HG03045 (cell line): ENCODE measurements around the gene TBCD.
"Not testable (repeated sequence)": the region's sequence is repeated elsewhere in the genome, so short reads cannot be mapped to it uniquely, and the experiment has no call there.

ENCODE experiments used
- ATAC-seq: cut with Tn5 transposase; IDR thresholded peaks from one replicate; pipeline ENCODE4 v1.9.1; 2021; ENCODE audit warnings: mild to moderate bottlenecking, moderate library complexity; ENCODE audit not compliant: unreplicated experiment

Gene TBCD

DNA sequence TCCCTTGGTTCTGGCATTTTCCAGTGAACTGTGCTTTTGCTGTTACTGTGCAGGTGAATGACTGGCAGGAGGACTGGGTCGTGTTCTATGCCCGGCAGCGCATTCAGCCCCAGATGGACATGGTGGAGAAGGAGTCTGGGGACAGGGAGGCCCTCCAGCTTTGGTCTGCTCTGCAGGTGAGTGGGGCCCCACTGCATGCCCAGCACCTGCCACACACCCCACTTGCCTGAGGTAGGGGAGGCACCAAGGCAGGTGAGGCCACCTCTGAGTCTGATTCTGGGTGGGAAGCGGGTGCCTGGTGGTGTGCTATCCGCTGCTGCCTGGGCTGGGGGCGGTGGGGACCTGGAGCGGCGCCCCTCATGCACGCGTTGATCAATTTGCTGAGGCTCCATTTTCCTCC is 25.4 kb upstream of the TBCD start:
- no peak for ATAC-seq

DNA sequence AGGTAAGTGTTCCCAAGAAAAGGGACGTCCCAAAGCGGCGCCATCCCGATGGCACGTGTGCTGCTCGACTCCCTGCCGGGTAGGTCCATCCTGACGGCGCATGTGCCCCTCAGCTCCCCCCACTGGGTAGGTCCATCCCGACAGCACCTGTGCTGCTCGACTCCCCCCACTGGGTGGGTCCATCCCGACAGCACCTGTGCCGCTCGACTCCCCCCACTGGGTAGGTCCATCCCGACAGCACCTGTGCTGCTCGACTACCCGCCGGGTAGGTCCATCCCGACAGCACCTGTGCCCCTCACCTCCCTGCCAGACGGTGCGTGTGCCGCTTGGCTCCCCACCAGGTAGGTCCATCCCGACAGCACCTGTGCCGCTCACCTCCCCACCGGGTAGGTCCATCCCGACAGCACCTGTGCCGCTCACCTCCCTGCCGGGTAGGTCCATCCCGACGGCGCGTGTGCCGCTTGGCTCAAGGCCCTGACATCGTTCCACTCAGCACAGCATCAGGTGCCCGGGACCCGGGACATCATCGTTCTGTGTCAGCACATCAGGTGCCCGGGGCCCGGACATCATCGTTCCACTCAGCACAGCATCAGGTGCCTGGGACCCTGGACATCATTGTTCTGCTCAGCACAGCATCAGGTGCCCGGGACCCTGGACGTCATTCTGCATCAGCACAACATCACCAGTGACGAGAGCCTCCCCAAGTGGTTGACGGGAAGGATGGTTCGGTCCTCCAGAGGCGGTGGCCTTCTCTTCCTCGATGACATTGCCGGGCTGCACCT is 22.2 kb upstream of the TBCD start:
- ATAC-seq: no peak

DNA sequence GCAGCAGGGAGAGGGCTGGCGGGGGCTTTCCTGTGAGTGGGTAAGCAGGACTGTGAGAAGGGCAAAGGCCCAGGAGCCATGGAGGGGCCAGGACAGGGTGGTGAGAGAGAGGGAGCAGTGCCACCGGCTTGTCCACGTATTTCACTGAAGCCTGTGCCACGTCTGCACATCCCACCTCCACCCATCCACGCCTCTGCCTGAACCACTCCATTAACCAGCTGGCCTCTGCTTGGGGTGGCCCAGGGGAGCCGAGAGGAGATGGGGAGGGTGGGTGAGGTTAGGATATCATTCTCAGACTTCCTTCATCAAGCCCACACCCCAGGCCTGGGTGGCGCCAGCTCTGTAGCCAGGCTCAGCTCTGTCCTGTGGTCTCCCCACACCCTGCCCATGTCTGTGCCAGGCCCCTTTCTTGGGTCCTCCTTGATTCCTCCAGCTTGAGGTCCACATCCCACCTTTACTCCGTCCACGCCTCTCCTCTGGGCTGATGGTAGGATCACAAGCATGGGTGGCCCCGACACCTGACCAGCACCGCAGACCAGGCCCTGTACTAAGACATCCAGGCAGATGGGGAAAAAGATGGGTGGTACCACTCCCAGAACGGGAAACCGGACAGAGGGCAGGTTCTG is 19.6 kb upstream of the TBCD start:
- no peak for ATAC-seq

DNA sequence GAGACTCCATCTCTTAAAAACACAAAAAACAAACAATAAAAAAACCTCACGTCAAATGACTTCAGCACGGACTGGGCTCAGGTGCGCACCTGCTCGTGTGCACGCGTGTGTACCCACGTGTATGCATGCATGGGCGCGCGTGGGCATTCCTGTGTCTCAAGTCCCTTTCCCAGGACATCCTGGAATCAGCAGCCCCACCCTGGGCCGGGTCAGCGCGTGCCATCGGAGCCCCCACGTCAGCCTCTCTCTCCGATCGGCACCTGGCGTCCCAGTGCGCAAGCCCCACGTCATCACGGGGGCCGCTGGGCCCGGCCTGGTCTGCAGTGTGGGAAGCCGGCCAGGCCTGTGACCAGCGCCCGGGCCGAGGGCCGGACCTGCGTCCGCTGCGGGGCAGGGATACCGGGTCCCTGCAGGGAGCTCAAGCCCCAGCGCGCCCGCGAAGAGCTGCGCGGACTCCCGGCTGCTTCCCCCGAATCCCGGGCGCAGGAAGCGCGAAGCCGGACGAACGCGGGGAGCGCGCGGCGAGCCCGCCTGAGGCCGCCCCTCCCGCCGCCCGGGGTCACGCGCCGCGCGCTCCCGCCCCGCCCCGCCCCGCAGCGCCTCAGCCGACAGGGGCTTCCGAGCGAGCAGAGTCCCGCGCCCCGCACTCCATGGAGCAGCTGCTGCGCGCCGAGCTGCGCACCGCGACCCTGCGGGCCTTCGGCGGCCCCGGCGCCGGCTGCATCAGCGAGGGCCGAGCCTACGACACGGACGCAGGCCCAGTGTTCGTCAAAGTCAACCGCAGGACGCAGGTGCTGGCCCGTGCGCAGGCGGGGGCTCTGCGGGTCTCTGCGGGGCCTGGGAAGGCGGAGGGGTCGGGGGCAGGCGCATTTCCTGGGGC is 16.6 kb upstream of the TBCD start, which contains the start of gene FN3K:
TSS of gene FN3K (plus strand) at position 629 of the 880 bp plus-strand sequence. CDS start at position 651, 22 bp downstream.
- ATAC-seq: no peak

DNA sequence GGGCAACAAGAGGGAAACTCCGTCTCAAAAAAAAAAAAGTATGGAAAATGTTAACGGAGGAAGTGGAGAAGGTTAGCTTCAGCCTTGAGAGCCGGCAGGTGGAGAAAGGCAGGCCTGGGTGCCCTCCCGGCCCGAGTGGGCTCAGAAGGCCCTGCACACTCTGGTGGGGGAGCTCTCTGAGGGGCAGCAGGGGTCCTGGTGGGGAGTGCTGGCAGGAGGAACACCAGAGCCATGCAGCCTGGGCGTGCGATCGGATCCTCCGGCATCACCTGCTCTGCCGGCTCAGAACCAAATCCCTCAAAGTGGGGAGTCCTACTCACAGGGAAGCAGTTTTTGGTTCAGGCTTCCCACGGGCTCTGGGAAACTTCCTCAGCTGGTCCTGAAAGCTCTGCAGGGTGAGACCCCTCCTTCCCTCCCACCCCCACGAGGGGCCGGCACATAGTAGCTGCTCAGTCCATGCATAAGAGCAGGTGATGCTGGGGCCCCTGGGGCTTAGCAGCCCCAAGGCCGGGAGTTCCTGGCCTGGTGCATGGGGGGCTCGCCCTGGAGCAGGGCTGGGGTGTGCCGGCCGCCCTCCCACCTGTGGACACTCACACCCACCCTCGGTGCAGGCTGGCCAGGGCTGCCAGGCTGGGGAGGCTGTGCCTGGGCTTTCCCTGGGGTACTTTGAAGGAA is 15.2 kb upstream of the TBCD start:
- no peak for ATAC-seq

DNA sequence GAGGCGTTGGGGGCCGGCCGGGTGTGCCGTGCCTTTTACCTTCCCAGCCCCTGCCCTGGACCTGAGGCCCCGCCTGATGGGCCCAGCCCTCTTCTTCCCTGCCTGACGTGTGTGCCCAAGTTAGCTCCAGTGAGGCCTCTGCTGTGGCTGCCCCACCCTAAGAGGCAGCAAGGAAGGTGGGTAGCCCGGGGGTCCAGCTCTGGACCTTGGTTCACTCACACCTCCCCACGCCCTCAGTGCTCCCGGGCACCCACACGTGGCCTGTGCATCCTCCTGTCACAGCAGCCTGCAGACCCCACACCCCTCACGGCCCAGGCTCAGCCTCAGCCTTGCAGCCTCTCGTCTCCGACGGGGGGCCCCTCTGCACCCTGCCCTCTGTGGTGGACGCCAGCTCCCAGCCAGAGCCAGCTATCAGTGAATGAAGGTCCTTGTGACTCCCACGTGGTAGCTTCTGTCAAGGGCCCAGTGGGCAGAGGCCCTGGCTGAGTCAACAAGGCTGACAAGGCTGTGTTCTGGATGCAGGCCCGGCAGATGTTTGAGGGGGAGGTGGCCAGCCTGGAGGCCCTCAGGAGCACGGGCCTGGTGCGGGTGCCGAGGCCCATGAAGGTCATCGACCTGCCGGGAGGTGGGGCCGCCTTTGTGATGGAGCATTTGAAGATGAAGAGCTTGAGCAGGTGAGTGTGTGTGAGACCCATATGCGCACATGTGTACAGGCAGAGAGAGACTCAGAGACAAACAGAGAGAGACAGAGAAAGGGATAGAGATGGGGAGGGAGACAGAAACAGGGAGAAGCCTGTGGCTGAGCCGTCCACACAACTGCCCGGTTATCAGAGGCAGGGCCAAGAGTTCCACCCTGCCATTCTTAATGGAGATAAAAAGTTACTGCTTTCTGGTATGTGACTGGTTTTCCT is 13.6 kb upstream of the TBCD start:
- ATAC-seq: no peak

DNA sequence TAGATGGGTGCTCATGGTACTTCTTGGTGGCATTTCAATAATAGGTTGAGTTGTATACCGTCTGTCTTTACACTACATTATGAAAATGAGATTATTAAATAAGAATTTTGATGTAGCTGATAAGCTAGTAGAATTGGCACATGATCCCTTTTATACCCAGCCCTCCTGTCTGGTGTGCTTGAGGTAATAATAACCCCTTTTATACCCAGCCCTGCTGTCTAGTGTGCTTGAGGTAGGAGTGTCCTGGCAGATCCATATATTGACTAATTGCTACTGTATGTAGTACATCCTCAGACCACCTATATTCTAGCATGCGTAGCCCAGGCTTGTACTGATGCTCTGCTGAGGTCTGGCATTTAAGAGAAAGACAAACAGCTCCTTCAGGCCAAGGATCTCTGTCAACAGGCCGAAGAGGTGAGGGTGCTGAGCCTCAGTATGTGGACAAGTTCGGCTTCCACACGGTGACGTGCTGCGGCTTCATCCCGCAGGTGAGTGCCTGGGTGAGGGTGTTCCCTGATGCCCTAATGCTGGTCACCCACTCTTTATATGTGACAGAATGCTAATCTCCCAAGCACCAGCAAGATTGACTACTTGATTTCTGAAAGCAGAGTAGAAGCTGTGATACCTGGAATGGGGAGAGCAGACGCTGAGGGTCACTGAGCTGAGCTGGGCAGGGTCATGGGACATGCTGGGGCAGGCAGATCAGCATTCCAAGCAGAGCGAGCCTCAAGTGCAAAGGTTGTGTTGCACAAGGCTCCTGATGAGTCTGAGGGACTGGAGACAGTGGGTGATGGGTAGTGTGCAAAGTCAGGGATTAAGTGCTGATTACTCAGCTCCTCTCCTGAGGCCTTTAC is 10.7 kb upstream of the TBCD start:
- no peak for ATAC-seq

DNA sequence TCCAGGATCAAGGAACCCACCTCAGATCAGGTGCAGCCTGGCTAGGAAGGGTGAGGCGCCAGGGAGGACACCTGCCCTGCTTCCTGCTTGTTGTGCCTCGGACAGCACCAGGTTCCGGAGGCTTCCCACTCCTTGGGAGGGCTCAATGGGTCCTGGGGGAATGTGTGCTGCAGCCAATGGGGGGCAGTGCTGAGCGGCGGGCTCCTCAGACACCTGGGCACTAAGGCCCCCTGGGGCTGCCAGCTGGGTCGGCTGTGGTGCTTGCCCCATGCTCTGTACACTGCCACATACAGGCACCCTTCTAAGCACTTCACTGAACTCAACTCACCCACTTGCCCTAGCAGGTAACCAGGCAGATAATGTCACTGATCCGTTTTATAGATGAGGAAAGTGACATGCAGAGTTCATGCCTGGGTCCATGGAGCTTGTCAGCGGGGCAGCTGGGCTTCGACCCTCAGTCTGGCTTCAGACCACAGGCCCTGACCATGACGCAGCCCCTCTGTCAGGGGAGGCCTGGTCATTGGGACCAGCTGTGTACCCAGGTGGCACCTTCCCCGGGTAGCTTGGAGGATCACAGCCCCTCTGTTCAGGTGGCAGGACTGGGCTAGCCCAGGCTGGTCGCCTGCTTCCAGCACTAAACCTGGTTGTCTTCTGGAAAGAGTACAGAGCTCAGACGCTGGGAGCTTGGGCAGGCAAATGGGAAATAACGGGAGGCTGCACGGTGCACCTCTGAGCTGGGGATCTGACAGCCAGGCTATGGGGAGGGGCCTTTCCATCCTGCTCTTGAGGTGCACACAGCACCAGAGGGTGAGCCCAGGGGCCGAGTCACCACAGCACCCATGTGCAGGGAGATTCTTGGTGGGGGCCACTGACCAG is 8.3 kb upstream of the TBCD start:
- no peak for ATAC-seq

DNA sequence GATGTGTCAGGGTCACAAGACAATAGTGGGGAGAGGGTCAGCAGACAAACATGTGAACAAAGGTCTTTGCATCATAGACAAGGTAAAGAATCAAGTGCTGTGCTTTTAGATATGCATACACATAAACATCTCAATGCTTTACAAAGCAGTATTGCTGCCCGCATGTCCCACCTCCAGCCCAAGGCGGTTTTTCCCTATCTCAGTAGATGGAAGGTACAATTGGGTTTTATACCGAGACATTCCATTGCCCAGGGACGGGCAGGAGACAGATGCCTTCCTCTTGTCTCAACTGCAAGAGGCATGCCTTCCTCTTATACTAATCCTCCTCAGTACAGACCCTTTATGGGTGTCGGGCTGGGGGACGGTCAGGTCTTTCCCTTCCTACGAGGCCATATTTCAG is 7.1 kb upstream of the TBCD start:
- not testable (repeated sequence) for ATAC-seq

DNA sequence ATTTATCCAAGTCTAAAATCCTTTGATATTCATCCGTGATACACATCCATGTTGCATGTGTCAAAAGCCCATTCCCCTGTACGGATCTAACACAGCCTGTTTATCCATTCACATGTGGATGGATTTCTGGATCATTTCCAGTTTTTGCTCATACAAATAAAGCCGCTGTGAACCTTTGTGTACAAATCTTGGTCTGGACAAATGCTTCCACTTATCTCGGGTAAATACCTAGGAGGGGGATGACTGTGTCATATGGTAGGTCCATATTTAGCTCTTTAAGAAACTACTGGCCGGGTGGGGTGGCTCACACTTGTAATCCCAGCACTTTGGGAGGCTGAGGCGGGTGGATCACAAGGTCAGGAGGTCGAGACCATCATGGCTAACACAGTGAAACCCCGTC is 6.3 kb upstream of the TBCD start:
- ATAC-seq: no peak

DNA sequence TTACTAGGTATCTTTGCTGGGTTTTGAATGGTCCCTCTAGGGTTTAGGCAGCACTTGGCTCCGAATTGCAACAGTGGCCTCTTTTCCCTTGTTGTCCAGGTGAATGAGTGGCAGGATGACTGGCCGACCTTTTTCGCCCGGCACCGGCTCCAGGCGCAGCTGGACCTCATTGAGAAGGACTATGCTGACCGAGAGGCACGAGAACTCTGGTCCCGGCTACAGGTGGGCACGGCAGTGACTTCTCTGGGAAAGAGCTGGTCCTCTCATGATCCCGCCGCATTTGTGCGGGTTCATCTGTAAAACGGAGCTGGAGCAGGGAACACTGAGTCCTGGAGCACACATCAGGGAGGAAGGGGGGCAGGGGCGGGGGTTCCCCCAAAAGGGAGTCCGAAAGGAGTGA is 3.1 kb upstream of the TBCD start:
- no peak for ATAC-seq

DNA sequence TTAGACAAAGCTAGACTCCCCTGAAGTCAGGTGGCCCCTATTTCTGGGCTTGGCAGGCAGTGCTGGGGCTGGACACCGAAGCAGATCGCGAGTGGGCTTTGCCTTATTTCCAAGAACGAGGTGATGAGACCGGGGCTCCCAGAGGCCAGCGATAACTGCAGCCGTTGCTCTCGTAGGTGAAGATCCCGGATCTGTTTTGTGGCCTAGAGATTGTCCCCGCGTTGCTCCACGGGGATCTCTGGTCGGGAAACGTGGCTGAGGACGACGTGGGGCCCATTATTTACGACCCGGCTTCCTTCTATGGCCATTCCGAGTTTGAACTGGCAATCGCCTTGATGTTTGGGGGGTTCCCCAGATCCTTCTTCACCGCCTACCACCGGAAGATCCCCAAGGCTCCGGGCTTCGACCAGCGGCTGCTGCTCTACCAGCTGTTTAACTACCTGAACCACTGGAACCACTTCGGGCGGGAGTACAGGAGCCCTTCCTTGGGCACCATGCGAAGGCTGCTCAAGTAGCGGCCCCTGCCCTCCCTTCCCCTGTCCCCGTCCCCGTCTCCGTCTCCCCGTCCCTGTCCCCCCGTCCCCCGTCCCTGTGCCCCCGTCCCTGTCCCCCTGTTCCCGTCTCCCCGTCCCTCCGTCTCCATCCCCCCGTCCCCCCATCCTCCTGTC is 1.5 kb upstream of the TBCD start:
- no peak for ATAC-seq

DNA sequence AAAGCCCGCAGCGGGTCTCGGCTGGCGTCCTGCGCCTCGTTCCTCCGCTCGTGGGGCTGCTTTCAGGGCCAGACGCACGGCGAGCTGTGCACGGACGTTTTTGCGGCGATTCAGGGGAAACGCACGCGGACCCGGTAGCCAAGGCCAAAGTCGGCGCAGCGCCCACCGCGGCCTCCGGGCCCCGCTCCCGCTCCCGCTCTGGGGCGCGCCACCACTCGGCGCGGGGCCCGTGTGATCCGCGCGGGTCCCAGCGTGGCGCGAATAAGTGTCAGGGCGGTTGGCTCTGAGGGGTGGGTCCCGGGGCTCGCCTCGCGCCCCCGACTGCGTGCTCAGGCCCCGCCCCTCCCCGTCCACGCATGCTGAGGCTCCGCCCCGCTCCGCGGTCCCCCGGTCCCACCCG is 694 bp upstream of the TBCD start:
- ATAC-seq: peak; percentile 33

DNA sequence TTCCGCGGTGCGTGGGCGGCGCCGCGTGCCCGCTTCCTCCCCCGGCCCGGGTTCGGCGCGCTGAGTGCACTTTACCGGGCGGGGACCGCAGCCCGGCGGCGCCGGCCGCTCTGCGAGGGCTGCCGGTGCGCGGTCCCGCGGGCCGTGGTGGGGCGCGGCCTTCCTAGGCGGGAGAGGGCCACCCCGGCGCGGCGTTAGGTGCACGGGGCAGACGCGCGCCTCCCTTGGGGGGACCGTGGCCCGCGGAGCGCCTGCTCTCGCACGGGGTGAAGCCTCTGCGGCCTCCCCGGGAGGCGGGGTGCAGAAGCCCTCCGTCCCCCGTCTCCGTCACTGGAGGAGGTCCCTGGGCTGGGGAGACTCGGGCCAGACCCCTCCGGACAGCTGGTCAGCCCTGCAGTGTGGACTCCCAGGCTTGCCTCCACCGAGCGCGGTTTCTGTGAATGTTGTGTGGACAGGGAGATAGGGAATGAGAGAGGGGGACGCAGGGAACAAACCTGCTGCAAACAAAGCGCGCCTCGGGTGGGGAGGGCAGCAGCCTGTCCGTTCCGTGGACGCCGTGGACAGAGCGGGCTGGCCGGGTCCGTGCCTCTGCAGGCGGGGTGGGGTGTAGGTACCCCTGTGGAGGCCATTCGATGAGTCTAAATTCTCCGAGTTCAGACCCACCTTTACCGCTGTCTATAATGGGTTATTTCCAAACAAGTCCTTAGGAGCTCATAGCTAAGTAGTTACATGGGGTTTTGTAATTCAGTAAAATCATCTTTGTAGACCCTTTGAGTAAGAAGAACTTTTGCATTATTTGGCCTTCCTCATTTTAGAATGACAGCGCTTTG is 721 bp downstream of the TBCD start:
- peak; percentile 14 for ATAC-seq

DNA sequence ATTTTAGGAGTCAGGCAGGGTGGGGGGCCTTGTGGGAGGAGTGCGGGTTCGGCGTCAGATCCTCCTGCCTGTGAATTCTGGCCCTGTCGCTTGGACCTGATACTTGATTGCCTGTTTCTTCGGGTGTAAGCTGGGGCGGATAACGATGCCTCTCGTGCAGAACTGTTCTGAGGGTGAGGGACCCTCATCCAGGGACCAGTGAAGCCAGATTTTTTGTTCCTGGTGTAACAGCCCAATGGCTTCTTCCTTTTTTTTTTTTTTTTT is 1.3 kb downstream of the TBCD start:
- ATAC-seq: no peak

DNA sequence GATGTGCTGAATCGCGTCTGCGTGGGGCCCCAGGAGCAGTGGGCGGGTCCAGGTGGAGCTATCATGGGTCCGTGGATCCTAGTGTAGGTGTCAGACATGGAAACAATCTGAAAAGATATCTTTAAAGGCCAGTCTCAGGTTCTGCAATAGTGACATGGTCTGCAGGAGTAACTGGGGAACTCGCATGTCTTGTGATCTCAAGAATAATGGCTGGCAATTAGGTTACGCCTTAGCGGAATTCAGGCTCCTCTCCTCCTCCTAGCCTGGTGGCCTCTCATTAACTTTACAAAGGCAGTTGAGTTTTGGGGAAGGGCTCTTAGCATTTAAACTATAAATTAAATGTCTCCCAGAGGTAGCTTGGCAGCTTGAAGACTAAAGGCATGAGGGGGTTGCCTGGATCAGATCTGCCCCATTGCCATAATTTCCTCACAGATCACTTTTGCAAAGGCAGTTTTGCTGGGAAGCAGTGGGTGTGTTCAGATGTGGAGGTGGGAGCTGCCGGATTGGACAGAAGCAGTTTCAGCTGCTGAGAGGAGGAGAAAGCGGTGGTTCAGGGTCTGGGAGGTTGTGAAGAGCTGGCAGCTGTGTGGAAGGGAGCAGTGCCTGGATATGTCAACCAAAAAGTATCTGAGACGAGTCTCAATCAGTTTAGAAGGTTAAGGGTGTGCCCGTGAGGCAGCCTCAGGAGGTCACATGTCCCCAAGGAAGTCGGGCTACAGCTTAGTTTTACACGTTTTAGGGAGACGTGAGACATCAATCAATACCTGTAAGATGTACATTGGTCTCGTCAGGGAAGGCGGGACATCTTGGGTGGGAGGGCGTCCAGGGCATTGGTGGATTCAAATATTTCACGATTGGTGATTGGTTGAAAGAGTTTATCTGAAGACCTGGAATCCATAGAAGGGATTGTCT is 2.7 kb downstream of the TBCD start:
- ATAC-seq: no peak
